Neural cell (in vitro differentiated cells): ENCODE data around the gene GC. TPM values are rescaled to one million over a fixed set of nuclear protein-coding genes. Genes with fewer than 3 reads are reported as not detected.

Experiments used
- H2AFZ ChIP-seq: fragments of 200-600, 300-800 bp; sonication (generic), shearing (Covaris generic); 2 replicates; pipeline ENCODE4 v1.6.0; 2014; ENCODE audit warnings: low read depth, mild to moderate bottlenecking, antibody characterized with exemption, low read length, moderate library complexity
- H3F3A ChIP-seq: fragments of 200-600 bp; shearing (Covaris generic); 2 replicates; pipeline ENCODE4 v1.6.1; 2016; ENCODE audit warnings: mild to moderate bottlenecking, moderate library complexity, mixed read lengths, antibody characterized with exemption, low read length; ENCODE audit not compliant: insufficient read depth, poor library complexity, severe bottlenecking
- H3K27ac ChIP-seq: fragments of 200-600, 300-800 bp; sonication (generic), shearing (Covaris generic); 2 replicates; pipeline ENCODE4 v1.5.1; 2014; ENCODE audit warnings: mild to moderate bottlenecking, low read length, moderate library complexity
- H3K27me3 ChIP-seq: fragments of 300-800, 200-600 bp; sonication (generic), shearing (Covaris generic); 2 replicates; pipeline ENCODE4 v1.6.0; 2014; ENCODE audit warnings: mild to moderate bottlenecking, low read depth, low read length, moderate library complexity; ENCODE audit not compliant: insufficient read depth
- H3K36me3 ChIP-seq: fragments of 300-800, 200-600 bp; sonication (generic), shearing (Covaris generic); 2 replicates; pipeline ENCODE4 v1.5.1; 2014; ENCODE audit warnings: mild to moderate bottlenecking, antibody characterized with exemption, low read length, moderate library complexity; ENCODE audit not compliant: insufficient read depth
- H3K4me2 ChIP-seq: fragments of 300-800, 200-600 bp; sonication (generic), shearing (Covaris generic); 2 replicates; pipeline ENCODE4 v1.6.0; 2014; ENCODE audit warnings: mild to moderate bottlenecking, low read length
- H3K4me3 ChIP-seq: fragments of 300-800, 200-600 bp; sonication (generic), shearing (Covaris generic); 2 replicates; pipeline ENCODE4 v1.5.1; 2014; ENCODE audit warnings: mild to moderate bottlenecking, low read length, moderate library complexity
- H3K79me2 ChIP-seq: fragments of 200-600 bp; shearing (Covaris generic); replicated peaks from 2 replicates; pipeline ENCODE4 v1.6.0; 2014; ENCODE audit warnings: mild to moderate bottlenecking, low read length, moderate library complexity; ENCODE audit not compliant: insufficient read depth
- H3K9ac ChIP-seq: fragments of 300-800, 200-600 bp; sonication (generic), shearing (Covaris generic); 2 replicates; pipeline ENCODE4 v1.6.1; 2016; ENCODE audit warnings: mild to moderate bottlenecking, low read length, mixed read lengths
- H3K9me2 ChIP-seq: fragments of 200-600 bp; shearing (Covaris generic); 2 replicates; pipeline ENCODE4 v1.6.1; 2016; ENCODE audit warnings: mild to moderate bottlenecking, low read length, mixed read lengths; ENCODE audit not compliant: insufficient read depth
- H3K9me3 ChIP-seq: fragments of 200-600, 300-800 bp; sonication (generic), shearing (Covaris generic); 2 replicates; pipeline ENCODE4 v1.6.1; 2016; ENCODE audit warnings: mild to moderate bottlenecking, mixed run types, low read length, moderate library complexity, mixed read lengths
- H4K20me1 ChIP-seq: fragments of 200-600 bp; shearing (Covaris generic); 2 replicates; pipeline ENCODE4 v1.6.1; 2016; ENCODE audit warnings: mild to moderate bottlenecking, mixed run types; ENCODE audit not compliant: insufficient read depth
- CTCF ChIP-seq: fragments of 450-650 bp; IDR thresholded peaks from 2 replicates; pipeline ENCODE4 v1.5.1; 2014; ENCODE audit warnings: antibody characterized with exemption, mild to moderate bottlenecking, moderate library complexity; ENCODE audit not compliant: poor library complexity, severe bottlenecking
- EP300 ChIP-seq: fragments of 450-650 bp; conservative IDR thresholded peaks from 2 replicates; pipeline ENCODE4 v1.6.1; 2014; ENCODE audit warnings: antibody characterized with exemption, mild to moderate bottlenecking, moderate library complexity; ENCODE audit not compliant: poor library complexity, severe bottlenecking
- EZH2 ChIP-seq: fragments of 200-600, 300-800 bp; shearing (Covaris generic), sonication (generic); IDR thresholded peaks from 2 replicates; pipeline ENCODE4 v1.6.1; 2014; ENCODE audit warnings: antibody characterized with exemption, low read length, borderline replicate concordance, mild to moderate bottlenecking; ENCODE audit not compliant: insufficient read depth, poor library complexity, severe bottlenecking
- MXI1 ChIP-seq: fragments of 450-650 bp; conservative IDR thresholded peaks from 2 replicates; pipeline ENCODE4 v1.6.1; 2014; ENCODE audit warnings: antibody characterized with exemption, mild to moderate bottlenecking; ENCODE audit not compliant: poor library complexity, severe bottlenecking
- POLR2AphosphoS5 ChIP-seq: IDR thresholded peaks from 2 replicates; pipeline ENCODE4 v1.6.1; 2012
- RAD21 ChIP-seq: fragments of 450-650 bp; conservative IDR thresholded peaks from 2 replicates; pipeline ENCODE4 v1.6.1; 2014; ENCODE audit warnings: antibody characterized with exemption, mild to moderate bottlenecking, moderate library complexity
- REST ChIP-seq: IDR thresholded peaks from 2 replicates; pipeline ENCODE4 v1.6.1; 2012; ENCODE audit warnings: borderline replicate concordance
- SMC3 ChIP-seq: fragments of 450-650 bp; conservative IDR thresholded peaks from 2 replicates; pipeline ENCODE4 v1.6.1; 2014; ENCODE audit warnings: antibody characterized with exemption, mild to moderate bottlenecking, moderate library complexity; ENCODE audit not compliant: poor library complexity
- TAF1 ChIP-seq: IDR thresholded peaks from 2 replicates; pipeline ENCODE4 v1.6.1; 2012; ENCODE audit warnings: low read depth
- polyA plus RNA-seq: library from polyadenylated mRNA; depleted of rRNA; stranded (reverse); fragments of >200 nt; gene quantifications from 2 replicates; pipeline ENCODE4 v1.2.3, GENCODE V29; 2014
- small RNA-seq, 3 experiments: library from RNA; depleted of rRNA; stranded (forward); fragments of <200 nt; gene quantifications; one replicate each; pipeline ENCODE3, GENCODE V24; 2012

GC gene
- polyA plus RNA-seq, 1 donor from 2014 or later: not detected

GRCh38 chr4:71692198-71692597 is 91.7 kb downstream of the GC start:
- Histone ChIP-seq H3K4me3 (no peak overlapping the region), H3K9me2 (no peaks in the 10 kb centered on the region), H3K4me2 (no peak overlapping the region), H3K9me3 (no peaks in the 10 kb centered on the region), H3K9ac (no peak overlapping the region), H3K27me3 (no peaks in the 10 kb centered on the region), H2AFZ (no peak overlapping the region), H4K20me1 (no peaks in the 10 kb centered on the region), H3F3A (no peaks in the 10 kb centered on the region), H3K79me2 (no peaks in the 10 kb centered on the region), H3K27ac (no peak overlapping the region), H3K36me3 (no peaks in the 10 kb centered on the region)
- TF ChIP-seq TAF1 (no peak), EZH2 (no peak), EP300 (no peak), MXI1 (no peak), CTCF (no peak), SMC3 (no peak), REST (no peak), POLR2AphosphoS5 (no peak), RAD21 (no peak)

Small RNAs within 50 kb of the gene (small RNA-seq; reads per million reads assigned to genes)
- gene RNA5SP163: 0 reads per million in 3 experiments

Other genes with a start within 250 kb of the GC start
- not detected in 2 replicates for gene NPFFR2, start 247.9 kb upstream of the GC start, polyA plus RNA-seq